ENCODE results near the gene E2F2.

The E2F2 gene, protein sequence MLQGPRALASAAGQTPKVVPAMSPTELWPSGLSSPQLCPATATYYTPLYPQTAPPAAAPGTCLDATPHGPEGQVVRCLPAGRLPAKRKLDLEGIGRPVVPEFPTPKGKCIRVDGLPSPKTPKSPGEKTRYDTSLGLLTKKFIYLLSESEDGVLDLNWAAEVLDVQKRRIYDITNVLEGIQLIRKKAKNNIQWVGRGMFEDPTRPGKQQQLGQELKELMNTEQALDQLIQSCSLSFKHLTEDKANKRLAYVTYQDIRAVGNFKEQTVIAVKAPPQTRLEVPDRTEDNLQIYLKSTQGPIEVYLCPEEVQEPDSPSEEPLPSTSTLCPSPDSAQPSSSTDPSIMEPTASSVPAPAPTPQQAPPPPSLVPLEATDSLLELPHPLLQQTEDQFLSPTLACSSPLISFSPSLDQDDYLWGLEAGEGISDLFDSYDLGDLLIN

DNA sequence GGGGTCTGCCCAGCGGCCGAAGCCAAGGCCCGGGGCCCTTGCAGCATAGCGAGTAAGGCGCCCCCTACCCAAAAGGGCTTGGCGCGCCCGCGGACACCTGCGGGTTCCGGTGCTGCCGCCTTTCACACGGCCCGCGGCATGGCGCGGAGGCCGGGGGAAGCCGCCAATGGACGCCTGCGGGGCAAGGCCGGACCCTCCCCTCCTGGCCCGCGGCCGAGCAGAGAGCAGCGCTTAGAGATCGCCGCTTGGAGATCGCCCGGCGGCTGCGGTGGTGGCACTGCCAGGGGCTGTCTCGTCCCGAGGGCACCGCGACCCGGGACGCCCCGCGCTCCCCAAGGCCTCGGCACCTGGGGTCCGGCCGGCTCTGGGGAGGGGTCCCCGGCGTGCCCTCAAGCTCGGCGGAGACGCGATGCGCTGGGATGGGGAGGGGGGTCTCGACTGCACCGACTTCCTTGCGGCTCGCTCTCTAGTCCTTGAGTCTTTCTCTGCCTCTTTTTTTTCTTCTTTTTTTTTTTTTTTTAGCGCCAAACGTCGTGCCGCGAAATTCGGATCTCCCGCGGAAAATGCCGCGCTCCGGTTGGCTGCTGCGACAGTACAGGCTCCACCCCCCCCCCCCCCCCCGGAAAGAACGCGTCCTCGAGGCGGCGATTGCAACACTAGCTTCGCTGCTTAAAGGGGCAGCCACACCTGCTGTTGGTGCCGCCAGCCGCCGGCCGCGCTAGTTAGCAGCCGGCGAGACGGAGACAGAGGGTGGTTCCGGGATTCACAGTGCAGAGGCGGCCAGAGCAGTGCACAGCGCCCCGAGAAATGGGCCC lies at the start of gene E2F2:
Gene E2F2 (minus strand): TSS at position 487 of the 815 bp plus-strand sequence. CDS start 440 bp downstream, at position 47.
- TF ChIP-seq, protein P1, sequence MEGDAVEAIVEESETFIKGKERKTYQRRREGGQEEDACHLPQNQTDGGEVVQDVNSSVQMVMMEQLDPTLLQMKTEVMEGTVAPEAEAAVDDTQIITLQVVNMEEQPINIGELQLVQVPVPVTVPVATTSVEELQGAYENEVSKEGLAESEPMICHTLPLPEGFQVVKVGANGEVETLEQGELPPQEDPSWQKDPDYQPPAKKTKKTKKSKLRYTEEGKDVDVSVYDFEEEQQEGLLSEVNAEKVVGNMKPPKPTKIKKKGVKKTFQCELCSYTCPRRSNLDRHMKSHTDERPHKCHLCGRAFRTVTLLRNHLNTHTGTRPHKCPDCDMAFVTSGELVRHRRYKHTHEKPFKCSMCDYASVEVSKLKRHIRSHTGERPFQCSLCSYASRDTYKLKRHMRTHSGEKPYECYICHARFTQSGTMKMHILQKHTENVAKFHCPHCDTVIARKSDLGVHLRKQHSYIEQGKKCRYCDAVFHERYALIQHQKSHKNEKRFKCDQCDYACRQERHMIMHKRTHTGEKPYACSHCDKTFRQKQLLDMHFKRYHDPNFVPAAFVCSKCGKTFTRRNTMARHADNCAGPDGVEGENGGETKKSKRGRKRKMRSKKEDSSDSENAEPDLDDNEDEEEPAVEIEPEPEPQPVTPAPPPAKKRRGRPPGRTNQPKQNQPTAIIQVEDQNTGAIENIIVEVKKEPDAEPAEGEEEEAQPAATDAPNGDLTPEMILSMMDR (IDR thresholded peaks at IDR 0.05; ENCODE audit: control insufficient read depth, extremely low read depth, insufficient read depth) = 0 out of 2 replicates have a peak, but pooled peaks have one; percentile 12
- H3K4me3 ChIP-seq (ENCODE audit: low read depth, low read length) = peak within 1 kb of the TSS; percentile 56
- peak; percentile 13 for DNase-seq (ENCODE audit: low read depth)

DNA sequence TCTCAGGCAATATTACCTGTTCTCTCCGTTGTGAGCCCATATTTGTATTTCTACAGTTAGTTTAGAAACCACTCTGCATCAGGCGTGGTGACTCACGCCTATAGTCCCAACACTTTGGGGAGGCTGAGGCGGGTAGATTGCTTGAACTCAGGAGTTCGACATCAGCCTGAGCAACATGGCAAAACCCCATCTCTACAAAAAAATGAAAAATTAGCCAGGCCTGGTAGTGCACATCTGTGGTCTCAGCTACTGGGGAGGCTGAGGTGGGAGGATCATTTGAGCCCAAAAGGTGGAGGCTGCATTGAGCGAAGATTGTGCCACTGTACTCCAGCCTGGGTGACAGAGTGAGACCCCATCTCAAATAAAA lies 47.9 kb upstream of the E2F2 start:
- H3K4me3 ChIP-seq (ENCODE audit: low read depth, low read length) = no peak overlapping the region
- no peak for DNase-seq (ENCODE audit: low read depth)
- TF ChIP-seq, protein P1 (IDR thresholded peaks at IDR 0.05; ENCODE audit: control insufficient read depth, extremely low read depth, insufficient read depth) = no peak

DNA sequence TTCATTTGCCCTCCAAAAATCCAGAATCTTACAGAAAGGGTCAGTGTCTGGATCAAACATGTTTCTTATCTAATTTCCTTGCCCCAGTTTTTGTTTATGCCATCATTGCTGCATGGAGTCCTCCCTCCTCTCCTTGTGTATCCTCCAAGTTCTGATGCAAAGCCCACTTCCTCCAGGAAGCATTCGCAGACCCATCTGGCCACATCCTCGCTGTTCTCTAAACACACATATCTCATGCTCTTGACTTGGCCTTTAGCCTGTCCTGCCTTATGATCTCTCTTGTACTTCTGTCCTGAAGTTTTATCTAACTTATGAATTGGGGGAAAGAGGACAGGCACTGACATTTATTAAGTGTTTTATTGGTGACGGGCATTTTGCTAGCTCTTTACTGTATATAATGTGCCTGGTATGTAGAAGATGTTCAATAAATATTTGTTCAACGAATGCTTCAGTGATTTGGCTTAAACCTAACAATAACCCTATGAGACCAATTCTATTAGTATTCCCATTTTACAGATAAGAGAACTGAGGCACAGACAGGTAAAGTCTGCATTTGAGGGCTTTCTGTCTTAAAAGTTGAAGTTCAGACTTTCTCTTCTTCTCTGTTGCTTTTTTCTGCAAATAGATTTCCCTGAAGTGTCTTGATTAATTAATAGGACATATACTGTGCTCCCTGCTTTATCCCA lies 47.4 kb upstream of the E2F2 start:
- TF ChIP-seq, protein P1 (IDR thresholded peaks at IDR 0.05; ENCODE audit: control insufficient read depth, extremely low read depth, insufficient read depth) = no peak
- no peak overlapping the region for H3K4me3 ChIP-seq (ENCODE audit: low read depth, low read length)
- DNase-seq (ENCODE audit: low read depth) = no peak

DNA sequence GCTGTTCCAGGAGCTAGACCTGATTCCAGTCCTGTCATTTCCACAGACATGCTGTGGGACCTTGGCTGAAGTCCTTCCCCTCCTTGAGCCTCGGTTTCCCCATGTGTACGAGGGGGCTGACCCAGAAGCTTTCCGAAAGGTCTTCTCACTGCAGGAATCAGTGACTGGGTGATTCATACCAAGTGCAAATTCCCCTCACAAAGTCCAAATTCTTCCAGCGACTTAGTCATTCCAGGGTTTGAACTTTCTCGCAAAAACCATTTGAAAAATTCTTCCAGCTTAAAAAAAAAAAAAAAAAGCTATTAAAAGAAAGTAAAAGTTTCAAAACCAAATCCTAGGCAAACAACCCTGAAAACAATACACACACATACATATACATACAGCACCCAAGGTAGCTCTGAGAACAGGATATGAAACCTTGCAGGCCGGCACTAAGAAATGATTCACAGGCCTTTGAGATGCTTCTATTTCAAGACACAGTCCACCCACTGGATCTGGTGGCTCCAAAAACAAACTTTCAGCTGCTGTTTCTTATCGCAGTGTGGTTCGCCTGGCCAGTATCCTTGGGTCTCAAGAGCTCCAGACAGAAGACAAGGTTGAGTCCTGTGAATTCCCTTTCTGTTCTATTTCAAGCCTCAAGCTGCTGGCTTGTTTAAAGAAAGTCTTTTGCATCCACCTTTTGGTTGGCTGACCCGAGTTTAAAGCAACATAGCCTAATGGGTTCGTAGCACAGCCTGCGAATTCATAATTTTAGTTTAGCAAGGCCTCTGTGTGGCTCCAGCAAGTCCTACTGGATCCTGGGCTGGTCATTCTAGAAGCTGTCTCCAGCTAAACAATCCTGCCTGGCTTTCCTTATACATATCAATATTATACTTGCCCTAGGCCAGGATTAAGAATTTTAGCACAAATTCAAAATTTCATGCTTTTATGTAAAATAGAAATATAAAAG lies 46.3 kb upstream of the E2F2 start:
- no peak for DNase-seq (ENCODE audit: low read depth)
- TF ChIP-seq, protein P1 (IDR thresholded peaks at IDR 0.05; ENCODE audit: control insufficient read depth, extremely low read depth, insufficient read depth) = no peak
- no peak overlapping the region for H3K4me3 ChIP-seq (ENCODE audit: low read depth, low read length)

DNA sequence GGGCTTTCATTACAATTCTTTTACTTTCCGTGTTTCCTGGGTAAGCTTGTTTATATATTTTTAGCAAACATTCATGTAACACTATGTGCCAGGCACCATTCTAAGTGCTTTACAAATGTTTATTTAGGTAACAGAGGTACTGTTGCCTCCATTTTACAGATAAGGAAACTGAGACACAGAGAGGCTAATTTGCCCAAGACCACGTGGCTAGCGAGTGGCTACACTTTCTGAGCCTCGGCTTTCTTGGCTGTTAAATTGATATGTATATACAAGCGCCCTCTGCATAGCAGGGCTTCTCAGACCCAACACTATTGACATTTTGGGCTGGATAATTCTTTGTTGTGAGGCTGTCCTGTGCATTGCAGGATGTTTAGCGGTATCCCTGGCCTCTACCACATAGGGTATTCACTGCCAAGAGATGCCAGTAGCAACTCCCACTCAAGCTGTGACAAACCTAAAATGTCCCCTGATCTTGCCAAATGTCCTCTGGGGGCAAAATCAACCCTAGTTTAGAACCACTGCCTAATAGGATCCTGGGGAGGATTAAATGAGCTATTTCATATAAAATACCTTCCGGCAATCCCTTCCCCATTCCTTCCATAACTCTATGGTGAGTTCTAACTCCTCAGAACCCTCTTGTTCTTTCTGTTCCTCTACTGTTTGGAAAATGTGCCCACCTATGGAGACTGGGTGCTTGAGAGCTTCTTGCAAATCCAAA lies 45.5 kb upstream of the E2F2 start:
- TF ChIP-seq, protein P1 (IDR thresholded peaks at IDR 0.05; ENCODE audit: control insufficient read depth, extremely low read depth, insufficient read depth) = no peak
- no peak for DNase-seq (ENCODE audit: low read depth)
- no peak overlapping the region for H3K4me3 ChIP-seq (ENCODE audit: low read depth, low read length)

Measured in LNCaP clone FGC (cell line).